Measurements from ENCODE around the gene NPPB.
A peak's percentile ranks its signal among the peaks of the same experiment; 100 is the strongest.
"Not testable (repeated sequence)": the region's sequence is repeated elsewhere in the genome, so short reads cannot be mapped to it uniquely, and the experiment has no call there.

The NPPB gene

DNA sequence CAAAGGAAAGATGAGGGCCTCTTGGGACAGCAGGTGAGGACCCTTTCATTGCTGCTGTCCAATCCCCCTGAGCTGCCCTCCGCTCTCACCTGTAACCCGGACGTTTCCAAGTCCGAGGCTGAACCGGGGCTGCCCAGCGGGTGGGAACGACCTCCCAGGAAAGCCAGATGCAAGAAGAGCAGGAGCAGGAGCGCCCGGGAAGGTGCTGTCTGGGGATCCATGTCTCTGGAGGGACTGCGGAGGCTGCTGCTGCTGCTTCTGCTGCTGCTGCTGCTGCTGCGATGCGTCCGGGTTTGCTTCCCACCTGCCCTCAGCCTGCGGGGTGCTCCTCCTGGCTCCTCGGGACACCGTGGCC lies at the start of gene NPPB:
Gene NPPB, minus strand, starts transcription at position 333 of the 355 bp plus-strand sequence. Its CDS starts 112 bp downstream, at position 221.
- no peak for DNase-seq (ENCODE audit: low read depth)

DNA sequence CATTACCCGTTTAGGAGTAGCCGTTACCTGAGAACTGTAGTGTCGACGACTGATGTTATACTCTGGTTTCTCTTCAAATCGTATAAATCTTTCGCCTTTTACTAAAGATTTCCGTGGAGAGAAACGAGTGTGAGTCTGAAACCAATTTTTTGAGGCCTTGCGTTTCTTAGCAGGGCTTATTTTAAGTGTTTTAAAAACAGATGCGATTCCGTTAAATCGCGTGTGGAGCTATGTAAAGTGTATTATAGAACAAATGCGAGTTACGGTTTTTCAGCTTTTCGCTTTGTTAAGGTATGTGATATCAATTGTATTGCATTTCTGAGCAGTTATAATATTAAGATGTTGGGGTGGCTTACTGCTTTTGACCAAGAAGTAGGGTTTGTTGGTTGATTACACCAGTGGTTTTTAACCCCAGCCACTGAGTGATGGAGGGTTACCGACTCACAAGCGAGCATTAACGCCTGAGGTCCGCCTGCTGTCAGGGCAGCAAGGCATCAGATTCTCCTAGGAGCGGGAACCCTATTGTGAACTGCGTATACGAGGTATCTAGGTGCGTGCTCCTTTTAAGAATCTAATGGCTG lies 49.4 kb upstream of the NPPB start:
- DNase-seq (ENCODE audit: low read depth), result peak; percentile 99

DNA sequence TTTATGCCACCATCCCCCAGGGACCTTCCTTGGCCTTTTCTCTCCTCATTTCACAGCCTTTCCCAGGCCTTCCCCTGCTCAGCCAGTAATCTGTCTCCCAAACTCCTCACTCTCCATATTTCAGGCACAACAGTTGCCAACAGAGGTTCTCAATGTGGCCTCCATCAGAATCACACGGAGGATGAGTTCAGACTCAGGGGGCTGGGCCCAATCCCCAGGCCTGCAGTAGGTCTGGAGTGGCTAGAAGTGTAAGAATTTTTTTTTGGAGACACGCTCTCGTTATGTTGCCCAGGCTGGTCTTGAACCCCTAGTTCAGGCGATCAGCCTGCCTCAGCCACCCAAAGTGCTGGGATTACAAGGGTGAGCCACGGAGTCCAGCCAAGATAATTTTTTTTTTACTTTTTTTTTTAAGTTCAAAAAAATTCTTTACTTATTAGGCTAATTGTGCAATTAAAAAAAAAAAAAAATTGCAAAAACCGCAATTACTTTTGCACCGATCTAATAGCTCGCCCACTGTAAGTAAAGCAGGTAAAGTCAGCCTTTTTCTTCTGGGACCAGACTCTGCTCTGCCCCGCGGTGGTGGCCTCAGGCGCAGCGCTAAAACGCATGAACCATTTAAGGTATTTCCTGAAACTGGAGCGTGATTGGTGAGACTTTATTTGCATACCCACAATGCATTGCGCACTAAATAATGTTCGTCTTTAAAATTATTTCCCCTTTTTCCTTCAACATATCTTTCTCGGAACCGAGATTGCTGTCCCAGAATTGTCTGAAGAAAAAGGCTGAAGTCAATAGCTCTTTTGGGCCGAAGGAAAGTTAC lies 48.7 kb upstream of the NPPB start:
- DNase-seq (ENCODE audit: low read depth), result peak; percentile 91

DNA sequence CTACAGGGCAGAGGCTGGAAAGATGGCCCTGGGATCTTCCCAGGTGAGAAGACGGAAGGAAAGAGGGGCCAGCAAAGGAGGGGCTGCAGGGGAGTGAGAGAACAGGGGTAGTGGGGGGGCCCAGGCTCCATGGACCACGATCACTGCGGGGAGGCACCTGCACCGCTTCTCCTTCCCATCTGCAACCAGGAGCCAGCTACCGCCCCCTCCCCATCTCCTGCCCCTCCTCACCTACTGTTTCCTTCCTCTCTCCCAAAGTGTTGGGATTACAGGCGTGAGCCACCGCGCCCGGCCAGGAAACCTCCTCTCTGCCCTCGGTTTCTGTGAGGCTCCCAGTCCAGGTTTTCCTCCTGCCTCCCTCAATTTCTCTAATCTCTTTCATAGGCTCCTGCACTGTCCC lies 48.1 kb upstream of the NPPB start:
- no peak for DNase-seq (ENCODE audit: low read depth)

DNA sequence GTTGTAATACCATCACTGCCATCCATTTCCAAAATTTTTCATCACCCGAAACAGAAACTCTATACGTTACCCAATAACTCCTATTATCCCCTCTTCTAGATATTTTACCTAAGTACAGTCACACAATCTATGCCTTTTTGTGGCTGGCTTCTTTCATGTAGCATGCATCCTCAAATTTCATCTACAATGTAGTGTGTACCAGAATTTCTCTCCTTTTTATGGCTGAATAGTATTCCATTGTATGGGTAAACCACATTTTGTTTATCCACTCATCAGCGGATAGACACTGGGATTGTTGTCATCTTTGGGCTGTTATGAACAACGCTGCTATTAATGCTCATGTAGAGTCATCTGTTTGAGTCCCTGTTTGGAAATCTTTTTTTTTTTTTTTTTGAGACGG lies 46.2 kb upstream of the NPPB start:
- DNase-seq (ENCODE audit: low read depth), result no peak

DNA sequence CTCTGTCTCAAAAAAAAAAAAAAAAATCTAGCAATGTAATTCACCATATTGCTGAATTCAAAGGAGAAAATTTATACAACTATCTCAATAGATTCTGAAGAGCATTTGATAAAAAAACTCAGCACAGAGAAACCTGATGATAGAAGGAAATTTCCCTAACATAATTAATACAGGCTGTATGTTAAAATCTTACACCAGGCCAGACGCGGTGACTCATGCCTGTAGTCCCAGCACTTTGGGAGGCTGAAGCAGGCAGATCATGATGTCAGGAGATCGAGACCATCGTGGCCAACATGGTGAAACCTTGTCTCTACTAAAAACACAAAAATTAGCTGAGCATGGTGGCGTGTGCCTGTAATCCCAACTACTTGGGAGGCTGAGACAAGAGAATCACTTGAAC lies 45.4 kb upstream of the NPPB start:
- not testable (repeated sequence) for DNase-seq (ENCODE audit: low read depth)

DNA sequence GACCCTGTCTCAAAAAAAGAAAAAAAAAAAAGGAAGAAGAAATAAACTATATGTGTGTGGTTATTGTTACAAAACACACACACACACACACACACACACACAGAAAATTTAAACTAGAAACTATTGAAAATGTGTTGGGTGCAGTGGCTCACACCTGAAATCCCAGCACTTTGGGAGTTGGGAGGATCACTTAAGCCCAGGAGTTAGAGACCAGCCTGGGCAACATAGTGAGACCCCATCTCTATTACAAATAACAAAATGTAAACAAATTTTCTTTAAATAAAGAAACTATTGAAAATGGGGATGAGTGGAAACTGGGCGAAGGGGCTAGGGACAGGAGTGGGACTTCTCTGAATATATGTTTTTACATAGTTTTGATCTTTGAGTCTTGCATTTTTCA lies 44.5 kb upstream of the NPPB start:
- DNase-seq (ENCODE audit: low read depth), result no peak

DNA sequence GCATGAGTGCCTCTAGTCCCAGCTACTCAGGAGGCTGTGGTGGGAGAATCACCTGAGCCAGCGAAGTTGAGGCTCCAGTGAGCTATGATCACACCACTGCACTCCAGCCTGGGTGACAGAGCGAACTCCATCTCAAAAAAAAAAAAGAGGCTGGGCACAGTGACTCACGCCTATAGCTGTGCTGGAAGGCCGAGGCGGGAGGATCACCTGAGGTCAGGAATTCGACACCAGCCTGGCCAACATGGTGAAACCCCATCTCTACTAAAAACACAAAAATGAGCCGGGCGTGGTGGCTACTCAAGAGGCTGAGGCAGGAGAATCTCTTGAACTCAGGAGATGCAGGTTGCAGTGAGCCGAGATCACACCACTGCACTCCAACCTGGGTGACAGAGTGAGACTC lies 42.7 kb upstream of the NPPB start:
- not testable (repeated sequence) for DNase-seq (ENCODE audit: low read depth)

DNA sequence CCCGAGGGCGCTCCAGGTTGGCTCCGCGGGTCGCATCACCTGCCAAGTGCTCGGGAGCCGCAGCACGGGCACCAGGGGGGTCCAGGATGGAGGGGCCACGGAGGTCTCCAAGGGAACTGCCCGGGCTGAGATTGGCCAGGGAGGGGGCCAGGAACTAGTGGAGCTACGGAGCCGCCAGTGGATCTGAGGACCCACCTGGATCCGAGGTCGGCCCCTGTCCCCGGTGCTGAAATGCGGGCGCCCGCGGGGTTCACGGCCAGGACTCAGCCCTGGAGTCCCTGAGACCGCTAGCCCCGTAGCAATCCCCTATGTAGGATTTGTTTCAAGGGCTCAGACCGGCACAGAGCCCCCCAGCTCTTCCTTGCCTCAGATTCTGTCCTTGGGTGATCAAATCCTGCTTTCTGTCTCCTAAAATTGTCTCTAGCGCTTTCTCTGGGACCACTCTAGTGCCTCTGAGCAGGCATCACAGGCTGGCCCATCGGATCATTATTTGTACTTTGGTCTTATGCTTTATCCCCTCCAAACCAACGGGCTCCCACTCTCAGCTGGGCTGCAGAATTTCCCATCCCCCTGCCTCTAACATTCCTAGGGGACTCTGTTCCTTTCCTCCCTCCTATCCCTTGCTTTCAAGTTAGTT lies 40.2 kb upstream of the NPPB start:
- DNase-seq (ENCODE audit: low read depth), result no peak

DNA sequence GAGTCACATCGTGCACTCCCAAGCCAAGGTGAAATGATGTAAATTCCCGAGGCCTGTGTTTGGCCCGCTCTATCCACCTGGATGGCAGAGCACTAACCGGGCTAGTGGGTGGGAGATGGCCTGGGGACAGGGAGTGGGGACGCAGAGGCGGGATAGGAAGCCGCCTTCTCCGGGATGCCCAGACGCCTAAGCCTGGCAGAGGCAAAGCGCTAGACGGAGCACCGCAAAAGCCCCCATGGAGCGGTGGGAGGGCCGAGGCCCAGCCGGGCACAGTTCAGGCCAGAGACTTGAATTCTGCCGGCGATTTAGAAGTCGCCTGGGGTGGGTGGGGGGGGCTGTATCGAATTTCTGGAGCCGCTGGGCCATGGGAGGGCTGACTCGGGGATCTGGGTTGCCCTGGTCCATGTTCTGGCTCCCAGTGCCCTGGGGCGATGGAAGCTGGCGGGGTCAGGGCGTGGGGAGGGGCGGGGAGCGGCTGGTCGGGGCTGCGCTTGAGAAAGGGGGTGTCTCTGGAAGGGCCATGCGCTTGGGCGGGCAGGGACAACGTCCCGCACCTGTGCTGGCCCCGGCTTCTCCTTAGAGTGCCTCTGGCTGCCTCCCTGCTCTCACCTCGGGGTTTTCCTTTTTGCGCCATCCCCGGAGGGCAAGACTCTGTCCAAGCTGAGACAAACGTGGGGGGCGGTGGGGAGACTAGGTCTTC lies 39.5 kb upstream of the NPPB start:
- no peak for DNase-seq (ENCODE audit: low read depth)

DNA sequence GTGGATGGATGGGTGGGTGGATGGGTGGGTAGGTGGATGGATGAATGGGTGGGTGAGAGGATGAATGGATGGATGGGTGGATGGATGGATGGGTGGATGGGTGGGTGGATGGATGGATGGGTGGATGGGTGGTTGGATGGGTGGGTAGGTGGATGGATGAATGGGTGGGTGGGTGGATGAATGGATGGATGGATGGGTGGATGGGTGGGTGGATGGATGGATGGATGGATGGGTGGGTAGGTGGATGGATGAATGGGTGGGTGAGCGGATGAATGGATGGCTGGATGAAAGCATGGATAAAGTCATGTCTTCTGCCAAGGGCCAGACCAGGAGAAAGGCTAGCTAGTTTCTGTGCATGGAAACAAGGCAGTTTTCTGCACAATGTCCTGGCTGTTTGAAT lies 35.8 kb upstream of the NPPB start:
- DNase-seq (ENCODE audit: low read depth), result not testable (repeated sequence)

DNA sequence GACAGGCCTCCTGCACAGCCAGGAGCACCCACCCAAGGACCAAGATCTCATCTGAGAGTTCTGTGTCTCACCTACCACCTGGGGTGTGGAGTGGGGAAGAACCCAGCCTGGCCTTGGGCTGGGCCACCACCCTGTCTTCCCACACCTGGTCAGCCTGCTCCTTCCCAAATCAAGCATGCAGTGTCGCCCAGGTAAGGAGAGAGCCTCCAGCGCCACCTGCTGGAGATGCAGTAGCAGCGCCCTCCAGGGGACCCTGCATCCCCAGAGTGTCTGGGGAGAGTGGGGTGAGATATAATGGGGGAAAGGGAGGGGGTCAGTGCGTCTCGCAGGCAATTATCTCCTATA lies 35.1 kb upstream of the NPPB start:
- DNase-seq (ENCODE audit: low read depth), result peak; percentile 22

DNA sequence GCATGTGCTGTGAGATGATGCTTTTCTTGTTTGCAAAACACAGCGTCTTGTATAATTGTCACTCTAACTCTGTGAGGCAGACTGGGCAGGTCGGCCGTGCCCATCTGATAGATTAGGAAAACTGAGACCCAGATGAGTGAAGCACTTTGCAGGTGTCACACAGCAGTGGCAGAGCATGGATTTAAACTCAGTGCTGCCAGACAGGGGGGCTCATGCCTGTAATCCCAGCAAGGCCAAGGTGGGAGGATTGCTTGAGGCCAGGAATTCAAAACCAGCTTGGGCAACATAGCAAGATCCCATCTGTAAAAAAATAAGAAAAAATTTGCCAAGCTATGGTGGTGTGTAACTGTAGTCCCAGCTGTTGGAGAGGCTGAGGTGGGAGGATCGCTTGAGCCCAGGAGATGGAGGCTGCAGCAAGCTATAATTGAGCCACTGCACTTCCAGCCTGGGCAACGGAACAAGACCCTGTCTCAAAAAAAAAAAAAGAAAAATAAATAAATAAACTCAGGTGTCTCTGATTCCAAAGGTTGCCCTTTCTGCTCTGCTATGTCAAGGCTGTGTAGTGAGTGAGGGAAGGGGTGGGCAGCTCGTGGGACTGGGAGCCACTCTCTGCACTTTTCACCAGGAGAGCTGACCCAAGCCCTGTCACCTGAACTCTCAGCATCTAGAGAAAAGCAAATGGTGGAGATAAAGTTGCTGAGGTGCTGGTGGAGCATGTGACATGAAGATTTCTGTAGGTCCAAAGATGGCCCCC lies 32.9 kb upstream of the NPPB start:
- DNase-seq (ENCODE audit: low read depth), result no peak

DNA sequence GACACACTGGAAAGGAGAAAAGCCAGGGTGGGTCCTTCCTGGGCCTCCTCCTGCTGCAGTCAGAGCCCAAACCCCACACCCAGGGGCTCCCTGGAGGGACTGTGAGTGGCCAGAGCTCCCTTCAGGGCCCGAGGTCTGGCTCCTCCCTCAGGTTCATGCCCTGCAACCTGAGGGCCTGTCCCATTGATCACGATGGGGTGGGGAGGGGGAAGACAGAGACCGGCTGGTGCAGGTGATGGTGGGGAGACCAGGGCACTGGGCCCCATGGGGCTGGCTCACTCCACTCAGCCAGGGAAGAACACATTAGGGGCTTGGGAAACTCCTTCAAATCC lies 30.1 kb upstream of the NPPB start:
- no peak for DNase-seq (ENCODE audit: low read depth)

DNA sequence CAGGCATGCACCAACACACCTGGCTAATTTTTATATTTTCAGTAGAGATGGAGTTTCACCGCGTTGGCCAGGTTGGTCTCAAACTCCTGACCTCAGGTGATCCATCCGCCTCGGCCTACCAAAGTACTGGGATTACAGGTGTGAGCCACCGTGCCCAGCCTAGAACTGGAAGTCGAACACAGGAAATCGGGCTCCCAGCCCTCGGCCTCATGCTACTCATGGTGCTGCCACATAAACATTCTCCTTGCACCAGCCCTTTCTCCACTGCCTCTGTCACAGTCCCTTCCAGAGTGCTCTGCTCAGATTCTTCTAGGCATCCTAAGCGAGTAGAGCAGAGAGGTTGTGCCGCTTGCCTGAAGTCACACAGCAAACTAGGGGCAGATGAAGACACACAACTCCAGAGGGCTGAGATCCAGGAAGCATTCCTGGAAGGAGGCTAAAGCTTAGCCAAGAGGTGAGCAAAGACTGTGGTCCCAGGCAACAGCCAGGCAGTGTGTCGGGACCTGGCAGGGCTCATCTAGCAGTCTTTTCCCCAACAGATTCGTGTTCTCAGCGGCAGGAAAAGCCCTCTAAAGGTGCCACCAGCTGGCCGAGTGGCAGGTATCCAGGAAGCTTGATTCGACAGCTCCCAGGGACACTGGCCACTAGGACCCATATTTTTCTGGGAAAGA lies 29.6 kb upstream of the NPPB start:
- DNase-seq (ENCODE audit: low read depth), result no peak

DNA sequence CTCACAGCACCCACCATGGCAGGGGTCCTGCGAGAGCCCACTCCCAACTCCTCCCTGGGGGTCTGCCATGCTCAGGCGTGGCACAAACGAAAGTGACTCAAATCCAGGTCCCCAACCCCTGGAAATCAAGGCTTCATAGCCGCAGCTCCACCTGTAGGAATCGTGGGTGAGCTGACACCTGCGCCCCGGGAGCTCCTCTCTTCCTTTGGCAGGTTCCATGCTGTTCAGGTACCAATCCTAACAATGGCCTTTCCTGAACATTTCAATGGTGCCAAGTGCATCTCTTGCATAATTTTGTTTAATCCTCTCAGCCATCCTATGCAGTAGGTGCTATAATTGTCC lies 28.9 kb upstream of the NPPB start:
- DNase-seq (ENCODE audit: low read depth), result no peak

DNA sequence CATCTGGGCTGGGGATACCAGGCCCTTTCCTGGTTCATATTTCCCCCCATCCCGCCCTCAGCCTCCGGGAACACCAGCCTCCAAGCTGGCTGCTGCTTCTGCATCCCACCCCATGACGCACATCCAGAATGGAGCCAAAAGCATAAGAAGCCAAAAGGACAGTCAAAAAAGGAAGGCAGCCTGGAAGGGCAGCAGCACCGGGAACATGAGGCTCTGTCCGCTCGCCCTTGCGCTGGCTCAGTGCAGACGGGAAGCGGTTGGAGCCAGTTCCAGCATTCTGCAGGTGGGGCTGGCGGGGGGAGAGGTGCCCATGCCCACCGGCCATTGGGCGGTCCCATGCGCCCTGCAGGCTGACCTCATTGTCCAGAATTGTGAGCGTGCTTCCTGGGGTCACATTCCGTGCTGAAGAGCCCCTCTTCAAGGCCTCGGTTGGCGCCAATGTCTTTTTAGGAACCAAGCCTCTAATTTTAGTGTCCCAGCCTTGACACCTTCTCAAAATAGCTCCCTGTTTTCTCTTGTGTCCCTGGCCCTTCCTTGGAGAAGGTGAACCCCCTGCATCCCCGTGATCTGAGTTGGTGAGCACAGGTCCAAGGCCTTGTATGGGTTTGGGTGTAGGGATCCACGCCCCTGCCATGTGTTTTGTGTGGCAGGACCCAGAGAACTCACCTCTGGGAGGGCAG lies 28.4 kb upstream of the NPPB start:
- DNase-seq (ENCODE audit: low read depth), result no peak

DNA sequence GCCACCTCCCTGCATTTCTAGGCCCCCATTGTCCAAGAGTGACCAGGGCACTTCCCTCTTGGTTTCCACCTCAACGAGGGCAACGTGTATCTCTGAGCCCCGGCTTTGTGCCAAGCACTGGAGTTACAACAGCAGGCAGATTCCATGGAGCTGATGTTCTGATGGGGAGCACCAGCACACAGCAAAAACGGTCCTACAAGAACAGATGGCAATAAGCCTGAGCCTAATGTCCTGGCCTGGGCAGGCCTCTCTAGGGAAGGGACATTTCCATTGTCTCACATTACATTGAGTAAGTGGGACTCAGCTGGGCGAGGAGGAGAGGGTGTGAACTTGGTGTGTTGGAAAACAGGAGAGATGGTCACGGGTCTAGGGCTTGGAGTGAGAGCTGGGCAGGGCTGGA lies 27.2 kb upstream of the NPPB start:
- DNase-seq (ENCODE audit: low read depth), result no peak

DNA sequence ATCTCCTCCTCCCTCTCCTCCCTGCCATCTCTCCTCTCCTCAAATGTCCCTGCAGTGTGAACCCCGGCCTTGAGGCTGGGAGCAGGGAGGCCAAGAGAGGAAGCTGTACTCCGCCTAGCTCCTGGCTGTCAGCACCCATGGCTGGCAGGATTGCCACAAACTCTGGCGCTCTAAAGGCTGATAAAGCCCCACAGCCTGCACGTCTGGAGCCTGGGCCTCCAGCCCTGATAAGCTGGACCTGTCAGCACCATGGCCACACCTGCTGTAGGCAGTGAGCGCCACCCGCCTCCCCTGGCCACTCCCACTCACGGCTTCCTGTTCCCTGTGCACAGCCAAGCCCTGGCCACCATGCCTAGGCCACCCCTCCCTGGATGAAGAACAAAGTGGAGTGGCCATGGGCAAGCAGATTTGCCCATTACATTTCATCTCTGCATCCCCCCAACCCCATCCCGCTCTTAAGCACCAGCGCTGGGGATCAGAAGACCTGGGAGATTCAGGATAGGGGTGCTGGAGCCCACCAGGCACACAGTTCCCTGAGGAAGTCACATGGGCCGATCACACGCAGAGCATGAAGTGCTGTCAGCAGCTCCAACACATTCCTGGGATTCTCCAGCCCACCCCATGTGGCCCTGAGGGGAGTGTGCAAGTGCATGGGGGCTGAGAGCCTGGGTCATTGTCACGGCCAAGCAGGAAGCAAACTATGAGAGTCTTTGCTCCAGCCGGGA lies 24.2 kb upstream of the NPPB start:
- peak; percentile 7 for DNase-seq (ENCODE audit: low read depth)

DNA sequence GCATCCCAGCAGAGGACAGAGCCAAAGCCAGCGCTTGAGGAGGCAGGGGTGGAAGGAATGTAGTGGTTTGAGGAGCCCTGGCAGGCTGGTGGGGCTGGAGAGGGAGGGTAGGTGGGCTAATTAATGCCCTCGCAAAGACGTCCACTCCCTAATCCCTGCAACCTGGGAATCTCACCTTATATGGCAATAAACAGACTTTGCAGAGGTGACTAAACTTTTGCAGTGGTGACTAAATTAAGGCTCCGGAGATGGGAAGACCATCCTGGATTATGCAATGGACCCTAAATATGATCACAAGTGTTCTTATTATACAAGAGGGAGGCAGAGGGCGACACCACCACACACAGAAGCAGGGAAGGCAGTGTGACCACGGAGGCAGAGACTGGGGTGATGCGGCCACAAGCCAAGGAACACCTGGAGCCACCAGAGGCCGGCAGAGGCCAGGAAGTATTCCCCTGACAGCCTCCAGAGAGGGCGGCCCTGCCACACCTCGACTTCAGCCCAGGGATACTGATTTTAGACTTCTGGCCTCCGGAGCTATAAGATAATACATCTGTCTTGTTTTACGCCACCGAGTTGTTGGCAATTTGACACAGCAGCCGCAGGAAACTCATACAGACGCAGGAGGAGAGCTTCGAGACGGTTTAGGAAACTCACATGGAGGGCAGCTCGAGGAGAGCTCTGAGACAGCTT lies 23.1 kb upstream of the NPPB start:
- DNase-seq (ENCODE audit: low read depth), result no peak
